GM21737 (cell line): ENCODE measurements around the gene PDE6D.
"Not testable (repeated sequence)": the region's sequence is repeated elsewhere in the genome, so short reads cannot be mapped to it uniquely, and the experiment has no call there.

Source experiments
- ATAC-seq: cut with Tn5 transposase; IDR thresholded peaks from one replicate; pipeline ENCODE4 v1.9.1; 2021; ENCODE audit warnings: mild to moderate bottlenecking, moderate library complexity; ENCODE audit not compliant: unreplicated experiment

Gene PDE6D

GRCh38 chr2:231780123-231780908 is 766 bp downstream of the PDE6D start:
- ATAC-seq = peak; percentile 18

DNA sequence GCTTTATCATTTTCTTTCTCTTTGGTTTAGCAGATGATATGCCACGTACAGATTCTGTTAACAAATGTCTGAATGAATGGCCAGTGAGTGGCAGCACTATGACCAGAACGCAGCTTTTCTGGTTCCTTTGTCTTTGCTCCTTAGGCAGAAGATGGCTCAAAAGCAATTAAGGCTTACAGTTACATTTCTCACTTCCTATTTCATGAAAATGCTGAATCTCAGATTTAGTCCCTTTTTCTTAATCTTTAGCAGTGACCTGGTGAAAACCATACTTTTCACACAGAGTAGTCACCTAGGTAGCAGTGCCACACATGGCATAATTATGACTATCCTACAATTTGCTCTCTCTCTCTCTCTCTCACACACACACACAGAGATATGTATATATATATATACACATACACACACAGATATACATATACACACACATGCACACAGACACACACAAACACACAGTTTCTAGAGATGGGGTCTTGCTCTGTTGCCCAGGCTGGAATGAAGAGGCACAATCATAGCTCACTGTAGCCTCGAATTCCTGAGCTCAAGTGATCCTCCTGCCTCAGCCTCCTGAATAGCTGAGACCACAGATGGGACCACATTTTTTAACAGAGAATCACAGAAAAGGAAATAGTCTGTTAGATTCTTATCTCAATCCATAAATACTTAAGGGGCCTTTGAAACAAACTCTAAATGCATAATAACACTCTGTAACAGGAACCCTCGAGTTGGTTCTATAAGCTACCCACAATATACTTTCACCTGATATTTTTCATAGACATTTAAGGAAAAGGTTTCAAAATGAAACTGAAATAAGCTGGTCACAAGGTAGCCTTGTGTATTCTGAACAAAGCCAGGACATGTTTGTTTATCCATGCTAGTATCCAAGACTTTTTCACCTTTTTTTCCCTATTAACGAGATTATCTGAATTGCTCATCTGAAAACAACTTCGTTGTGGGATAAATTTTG is 11.6 kb downstream of the PDE6D start:
- ATAC-seq = no peak

- ATAC-seq = peak; percentile 66
These were observed 15.6 kb downstream of the PDE6D start for GRCh38 chr2:231765496-231765929.

DNA sequence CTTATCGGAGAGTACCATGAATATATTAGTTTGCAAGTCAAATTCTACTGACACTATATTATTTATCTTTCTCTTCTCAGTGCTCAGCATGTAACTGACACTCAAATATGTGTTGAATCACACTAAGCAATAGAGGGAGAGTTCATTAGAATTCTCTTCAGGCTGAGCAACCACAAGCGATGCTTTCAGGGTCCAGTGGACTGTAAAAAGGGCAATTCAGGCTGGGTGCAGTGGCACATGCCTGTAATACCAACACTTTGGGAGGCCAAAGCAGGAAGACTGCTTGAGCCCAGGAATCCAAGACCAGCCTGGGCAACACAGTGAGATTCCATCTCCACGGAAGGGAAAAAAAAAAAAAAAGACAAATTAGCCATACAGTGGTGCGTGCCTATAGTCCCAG is 16.3 kb downstream of the PDE6D start:
- ATAC-seq = no peak

DNA sequence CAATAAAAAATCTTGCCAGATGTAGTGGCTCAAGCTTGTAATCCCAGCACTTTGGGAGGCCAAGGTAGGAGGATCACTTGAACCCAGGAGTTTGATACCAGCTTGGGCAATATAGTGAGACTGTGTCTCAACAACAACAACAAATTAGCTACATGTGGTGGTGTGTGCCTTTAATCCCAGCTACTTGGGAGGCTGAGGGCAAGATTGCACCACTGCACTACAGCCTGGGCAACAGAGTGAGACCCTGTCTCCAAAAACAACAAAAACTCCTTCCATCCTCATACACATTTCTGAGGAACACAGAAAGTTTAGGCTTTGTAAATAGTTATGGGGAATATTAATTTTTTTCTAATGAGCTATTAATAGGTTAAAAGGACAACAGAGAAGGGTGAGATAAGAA is 17.0 kb downstream of the PDE6D start:
- ATAC-seq = no peak

DNA sequence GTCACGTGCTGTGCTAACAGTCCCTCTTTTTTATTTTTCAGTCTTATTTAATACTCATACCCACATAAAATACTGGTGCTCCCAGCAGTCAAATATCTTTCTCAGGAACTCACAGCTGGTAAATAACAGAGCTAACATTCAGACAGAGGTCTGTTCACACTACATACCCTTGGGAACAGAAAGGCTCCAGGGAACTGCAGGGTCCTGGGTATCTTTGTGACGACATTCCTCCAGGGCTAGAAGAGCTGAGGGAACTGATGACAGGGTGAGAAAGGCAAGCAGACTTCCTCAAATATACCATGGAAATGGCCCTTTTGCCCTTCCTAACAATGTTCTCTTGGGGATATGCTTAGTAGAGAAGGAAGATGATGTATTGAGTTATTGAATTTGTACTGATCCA is 19.3 kb downstream of the PDE6D start:
- ATAC-seq = no peak

DNA sequence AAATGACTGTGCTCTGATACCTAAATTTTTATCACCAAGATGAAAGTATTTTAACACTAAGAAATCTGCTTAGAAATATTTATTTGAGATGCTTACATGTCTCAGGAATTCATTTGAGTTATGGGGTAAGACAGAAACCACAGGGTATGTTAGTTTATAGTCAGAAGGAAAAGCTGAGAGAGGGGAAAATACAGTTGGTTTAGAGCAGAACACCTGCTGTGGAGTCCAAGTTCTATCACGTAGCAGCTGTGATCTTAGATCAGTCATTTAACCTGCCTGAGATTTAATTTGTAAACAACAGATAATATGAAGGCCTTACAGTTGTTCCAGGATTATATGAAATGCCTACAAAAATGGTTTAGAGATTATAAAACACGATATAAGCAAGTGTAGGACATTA is 29.0 kb downstream of the PDE6D start:
- ATAC-seq = no peak

DNA sequence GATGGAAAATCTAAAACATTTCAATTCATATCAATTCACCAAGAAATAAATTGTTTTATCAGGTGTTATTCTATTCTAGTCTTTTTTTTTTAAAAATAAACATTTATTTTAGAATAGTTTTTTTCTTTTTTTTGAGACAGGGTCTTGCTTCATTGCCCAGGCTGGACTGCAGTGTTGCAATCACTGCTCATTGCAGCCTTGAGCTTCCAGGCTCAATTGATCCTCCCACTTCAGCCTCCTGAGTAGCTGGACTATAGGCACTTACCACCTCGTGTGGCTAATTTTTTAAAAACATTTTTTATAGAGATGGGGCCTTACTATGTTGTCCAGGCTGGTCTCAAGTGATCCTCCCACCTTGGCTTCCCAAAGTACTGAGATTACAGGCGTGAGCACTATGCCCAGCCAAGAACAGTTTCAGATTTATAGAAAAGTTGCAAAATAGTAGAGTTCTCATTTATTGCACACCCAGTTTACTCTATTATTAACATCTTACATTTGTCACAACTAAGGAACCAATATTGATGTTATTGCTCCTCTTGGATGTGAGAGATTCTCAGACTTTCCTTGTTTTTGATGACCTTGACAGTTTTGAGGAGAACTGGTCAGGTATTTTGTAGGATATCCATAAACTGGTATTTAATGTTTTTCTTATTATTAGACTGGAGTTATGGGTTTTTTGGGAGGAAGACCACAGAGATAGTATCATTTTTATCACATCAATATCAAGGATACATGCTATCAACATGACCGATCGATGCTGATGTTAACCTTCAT is 29.9 kb downstream of the PDE6D start:
- ATAC-seq = no peak

DNA sequence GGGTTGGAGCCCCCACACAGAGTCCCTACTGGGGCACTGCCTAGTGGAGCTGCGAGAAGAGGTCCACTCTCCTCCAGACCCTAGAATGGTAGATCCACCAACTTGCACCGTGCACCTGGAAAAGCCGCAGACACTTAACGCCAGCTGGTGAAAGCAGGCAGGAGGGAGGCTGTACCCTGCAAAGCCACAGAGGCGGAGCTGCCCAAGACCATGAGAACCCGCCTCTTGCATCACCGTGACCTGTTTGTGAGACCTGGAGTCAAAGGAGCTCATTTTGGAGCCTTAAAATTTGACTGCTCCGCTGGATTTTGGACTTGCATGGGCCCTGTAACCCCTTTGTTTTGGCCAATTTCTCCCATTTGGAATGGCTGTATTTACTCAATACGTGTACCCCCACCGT is 32.1 kb downstream of the PDE6D start:
- ATAC-seq = not testable (repeated sequence)

GRCh38 chr2:231748153-231748896 is 32.8 kb downstream of the PDE6D start:
- ATAC-seq = not testable (repeated sequence)

GRCh38 chr2:231745303-231746038 is 35.6 kb downstream of the PDE6D start:
- no peak for ATAC-seq

DNA sequence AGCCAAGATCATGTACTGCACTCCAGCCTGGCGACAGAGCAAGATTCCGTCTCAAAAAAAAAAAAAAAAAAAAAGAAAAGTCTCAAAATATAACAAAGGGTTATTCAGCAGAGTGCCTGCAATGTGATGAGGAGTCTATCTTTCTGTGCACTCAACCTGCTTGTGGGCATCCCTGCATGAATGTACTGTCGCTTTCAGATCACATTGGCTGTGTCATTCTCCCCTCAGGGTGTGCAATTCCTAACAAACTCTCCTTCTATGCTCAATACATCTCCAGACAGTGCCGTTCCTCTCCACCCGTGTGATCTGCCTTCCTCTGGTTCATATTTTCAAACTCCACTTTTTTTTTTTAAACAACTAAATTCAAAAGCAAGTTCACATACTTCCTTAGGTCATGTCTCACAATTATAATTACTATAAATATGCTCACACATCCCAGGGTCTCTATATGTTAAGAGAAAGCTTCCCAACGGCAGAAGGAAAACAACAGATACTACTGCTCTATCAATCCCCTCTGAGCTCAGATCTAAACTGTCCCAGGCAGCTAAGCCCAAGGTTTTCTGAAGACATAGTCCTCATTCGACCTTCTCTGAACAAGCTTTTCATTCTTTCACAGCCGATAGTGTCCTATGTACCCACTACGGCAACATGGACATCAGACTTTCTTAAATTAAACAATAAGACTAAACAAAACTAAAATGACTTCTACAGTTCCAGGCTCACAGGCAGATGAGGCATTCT is 37.5 kb downstream of the PDE6D start:
- ATAC-seq = no peak

- no peak for ATAC-seq
These were observed 43.3 kb downstream of the PDE6D start for GRCh38 chr2:231737761-231738160.

- no peak for ATAC-seq
These were observed 48.5 kb downstream of the PDE6D start for GRCh38 chr2:231732604-231733003.

GRCh38 chr2:231727621-231728020 is 53.5 kb downstream of the PDE6D start:
- no peak for ATAC-seq

GRCh38 chr2:231726276-231726675 is 54.8 kb downstream of the PDE6D start:
- ATAC-seq = no peak

GRCh38 chr2:231725476-231725875 is 55.6 kb downstream of the PDE6D start:
- no peak for ATAC-seq

DNA sequence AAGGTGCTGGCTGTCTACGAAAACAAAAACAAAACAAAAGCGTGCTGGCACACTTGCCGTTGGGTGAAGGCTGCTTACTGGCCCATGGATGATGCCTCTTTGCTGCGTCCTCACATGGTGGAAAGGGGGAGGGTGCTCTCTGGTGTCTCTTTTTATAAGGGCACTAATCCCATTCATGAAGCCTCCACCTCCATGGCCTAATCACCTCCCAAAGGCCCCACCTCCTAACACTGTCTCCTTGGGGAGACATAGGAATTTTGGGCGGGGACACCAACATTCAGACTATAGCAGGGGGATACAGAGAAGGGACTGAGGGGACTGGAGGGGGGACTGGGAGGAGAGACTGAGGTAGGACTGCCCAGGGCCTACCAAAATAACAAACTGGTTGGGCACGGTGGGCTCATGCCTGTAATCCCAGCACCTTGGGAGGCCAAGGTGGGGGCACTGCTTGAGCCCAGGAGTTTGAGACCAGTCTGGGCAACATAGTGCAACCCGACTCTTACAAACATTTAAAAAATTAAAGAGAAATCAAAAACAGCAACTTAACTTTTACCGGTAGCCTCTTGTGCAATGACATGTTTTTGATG is 58.3 kb downstream of the PDE6D start:
- no peak for ATAC-seq
